ENCODE results near the gene ANKS1A.
A peak's percentile ranks its signal among the peaks of the same experiment; 100 is the strongest.

The ANKS1A gene

GRCh38 chr6:34877869-34878485 lies 11.1 kb upstream of the ANKS1A start:
- no peak for TF ChIP-seq EP300 (IDR thresholded peaks at IDR 0.05; ENCODE audit: borderline replicate concordance)
- TF ChIP-seq YY1 (IDR thresholded peaks at IDR 0.05; ENCODE audit: low read depth), result no peak
- TF ChIP-seq, protein P1, sequence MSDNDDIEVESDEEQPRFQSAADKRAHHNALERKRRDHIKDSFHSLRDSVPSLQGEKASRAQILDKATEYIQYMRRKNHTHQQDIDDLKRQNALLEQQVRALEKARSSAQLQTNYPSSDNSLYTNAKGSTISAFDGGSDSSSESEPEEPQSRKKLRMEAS (IDR thresholded peaks at IDR 0.05), result no peak
- TF ChIP-seq EGR1 (IDR thresholded peaks at IDR 0.05), result no peak
- TF ChIP-seq CEBPB (IDR thresholded peaks at IDR 0.05), result no peak
- no peak for TF ChIP-seq RAD21 (IDR thresholded peaks at IDR 0.05; ENCODE audit: low read depth)
- TF ChIP-seq, protein P2, sequence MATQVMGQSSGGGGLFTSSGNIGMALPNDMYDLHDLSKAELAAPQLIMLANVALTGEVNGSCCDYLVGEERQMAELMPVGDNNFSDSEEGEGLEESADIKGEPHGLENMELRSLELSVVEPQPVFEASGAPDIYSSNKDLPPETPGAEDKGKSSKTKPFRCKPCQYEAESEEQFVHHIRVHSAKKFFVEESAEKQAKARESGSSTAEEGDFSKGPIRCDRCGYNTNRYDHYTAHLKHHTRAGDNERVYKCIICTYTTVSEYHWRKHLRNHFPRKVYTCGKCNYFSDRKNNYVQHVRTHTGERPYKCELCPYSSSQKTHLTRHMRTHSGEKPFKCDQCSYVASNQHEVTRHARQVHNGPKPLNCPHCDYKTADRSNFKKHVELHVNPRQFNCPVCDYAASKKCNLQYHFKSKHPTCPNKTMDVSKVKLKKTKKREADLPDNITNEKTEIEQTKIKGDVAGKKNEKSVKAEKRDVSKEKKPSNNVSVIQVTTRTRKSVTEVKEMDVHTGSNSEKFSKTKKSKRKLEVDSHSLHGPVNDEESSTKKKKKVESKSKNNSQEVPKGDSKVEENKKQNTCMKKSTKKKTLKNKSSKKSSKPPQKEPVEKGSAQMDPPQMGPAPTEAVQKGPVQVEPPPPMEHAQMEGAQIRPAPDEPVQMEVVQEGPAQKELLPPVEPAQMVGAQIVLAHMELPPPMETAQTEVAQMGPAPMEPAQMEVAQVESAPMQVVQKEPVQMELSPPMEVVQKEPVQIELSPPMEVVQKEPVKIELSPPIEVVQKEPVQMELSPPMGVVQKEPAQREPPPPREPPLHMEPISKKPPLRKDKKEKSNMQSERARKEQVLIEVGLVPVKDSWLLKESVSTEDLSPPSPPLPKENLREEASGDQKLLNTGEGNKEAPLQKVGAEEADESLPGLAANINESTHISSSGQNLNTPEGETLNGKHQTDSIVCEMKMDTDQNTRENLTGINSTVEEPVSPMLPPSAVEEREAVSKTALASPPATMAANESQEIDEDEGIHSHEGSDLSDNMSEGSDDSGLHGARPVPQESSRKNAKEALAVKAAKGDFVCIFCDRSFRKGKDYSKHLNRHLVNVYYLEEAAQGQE (IDR thresholded peaks at IDR 0.05; ENCODE audit: low read depth), result no peak
- TF ChIP-seq TEAD4 (IDR thresholded peaks at IDR 0.05), result no peak
- no peak for TF ChIP-seq ZBTB7A (IDR thresholded peaks at IDR 0.05; ENCODE audit: low read depth)
- TF ChIP-seq TCF12 (IDR thresholded peaks at IDR 0.05; ENCODE audit: low read depth), result no peak
- TF ChIP-seq USF1 (IDR thresholded peaks at IDR 0.05), result no peak
- no peak for TF ChIP-seq NFIC (IDR thresholded peaks at IDR 0.05)

DNA sequence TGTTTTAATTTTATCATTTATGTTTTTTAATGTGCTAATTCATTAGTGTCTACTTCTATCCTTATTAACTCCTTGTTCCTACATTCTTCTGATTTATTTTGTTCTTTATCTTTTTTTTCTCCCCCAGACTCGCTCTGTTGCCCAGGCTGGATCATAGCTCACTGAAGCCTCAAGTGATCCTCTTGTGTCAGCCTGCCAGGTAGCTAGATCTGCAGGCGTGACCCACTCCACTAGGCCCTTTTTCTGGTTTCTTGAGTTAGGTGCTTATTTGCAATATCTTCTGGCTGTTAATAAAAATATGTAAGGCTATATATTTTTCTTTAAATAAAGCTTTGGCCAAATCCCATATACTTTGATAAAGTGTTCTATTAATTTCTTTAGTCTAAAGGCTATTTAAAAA lies 4.1 kb upstream of the ANKS1A start:
- TF ChIP-seq CEBPB (IDR thresholded peaks at IDR 0.05) (no peak), RAD21 (IDR thresholded peaks at IDR 0.05; ENCODE audit: low read depth) (no peak), EGR1 (IDR thresholded peaks at IDR 0.05) (no peak), FOXM1 (IDR thresholded peaks at IDR 0.05; ENCODE audit: borderline replicate concordance, low read depth) (no peak), TCF12 (IDR thresholded peaks at IDR 0.05; ENCODE audit: low read depth) (no peak), EP300 (IDR thresholded peaks at IDR 0.05; ENCODE audit: borderline replicate concordance) (no peak), TEAD4 (IDR thresholded peaks at IDR 0.05) (no peak), TAF1 (IDR thresholded peaks at IDR 0.05; ENCODE audit: low read depth) (no peak)
- TF ChIP-seq, protein P1 (IDR thresholded peaks at IDR 0.05), result no peak

DNA sequence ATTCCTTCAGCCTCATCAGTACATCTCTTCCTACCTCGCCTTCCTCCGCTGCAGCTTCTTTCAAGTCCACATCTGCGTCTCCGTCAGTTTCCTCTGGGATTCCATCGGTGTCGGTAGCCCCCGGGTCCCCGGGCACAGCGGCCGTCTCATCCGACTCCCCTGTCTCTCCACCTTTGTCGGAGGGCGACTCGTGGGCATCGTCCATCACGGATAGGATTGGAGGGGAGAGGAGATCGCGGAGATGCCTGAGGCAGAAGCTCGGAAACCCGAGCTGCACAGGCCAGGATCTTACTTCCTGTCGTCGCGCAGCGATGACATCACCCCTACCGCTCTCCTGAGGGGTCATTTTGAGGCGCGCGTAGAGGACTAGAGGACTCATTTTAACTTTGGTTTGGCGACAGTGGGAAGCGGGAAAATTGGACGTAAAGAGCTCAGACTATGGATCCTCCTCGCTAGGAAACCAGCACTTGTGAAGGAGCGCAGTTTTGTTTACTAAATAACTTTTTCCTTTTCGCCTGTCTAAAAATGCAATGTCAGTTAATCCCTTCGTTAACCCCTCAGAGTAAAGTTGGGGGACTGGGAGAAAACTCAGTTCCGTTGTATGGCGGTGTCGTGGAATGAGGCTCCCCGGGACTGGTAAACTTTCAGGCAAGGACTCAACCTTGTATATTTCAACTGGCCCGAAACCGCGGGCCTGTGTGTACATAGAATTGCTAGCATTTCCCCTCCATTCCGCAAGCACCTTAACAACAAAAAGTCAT lies 1.1 kb upstream of the ANKS1A start, which contains the start of gene TAF11:
TAF11 (minus strand) TSS at position 290 of the 761 bp plus-strand sequence; CDS start at position 205, 85 bp downstream.
- peak; percentile 76 for TF ChIP-seq YY1 (IDR thresholded peaks at IDR 0.05; ENCODE audit: low read depth)
- TF ChIP-seq, protein P2 (IDR thresholded peaks at IDR 0.05; ENCODE audit: low read depth), result no peak
- TF ChIP-seq, protein P1 (IDR thresholded peaks at IDR 0.05), result peak; percentile 74
- TF ChIP-seq TAF1 (IDR thresholded peaks at IDR 0.05; ENCODE audit: low read depth), result peak; percentile 77; the same call in 1 of the 2 replicates
- TF ChIP-seq RAD21 (IDR thresholded peaks at IDR 0.05; ENCODE audit: low read depth), result no peak
- no peak for TF ChIP-seq NFIC (IDR thresholded peaks at IDR 0.05)
- TF ChIP-seq CREB1 (IDR thresholded peaks at IDR 0.05; ENCODE audit: low read depth), result peak; percentile 97
- peak; percentile 70 for TF ChIP-seq TCF12 (IDR thresholded peaks at IDR 0.05; ENCODE audit: low read depth)

DNA sequence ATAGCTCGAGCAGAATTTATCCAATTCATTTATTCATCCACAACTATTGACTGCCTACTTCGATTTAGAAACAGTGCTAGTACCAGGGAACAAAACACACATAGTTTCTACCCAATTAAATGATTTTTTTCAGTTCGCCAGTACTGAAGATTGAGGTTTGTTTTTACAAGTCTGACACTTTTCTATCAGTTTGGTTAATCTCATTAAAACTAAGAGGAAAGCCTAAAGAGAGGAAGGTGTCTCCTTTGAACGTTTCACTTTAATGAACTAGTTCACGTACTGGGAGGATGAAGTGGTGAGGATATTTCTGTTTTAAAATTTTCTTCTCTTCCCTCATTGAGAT lies 570 bp upstream of the ANKS1A start:
- TF ChIP-seq CREB1 (IDR thresholded peaks at IDR 0.05; ENCODE audit: low read depth) (no peak), FOXM1 (IDR thresholded peaks at IDR 0.05; ENCODE audit: borderline replicate concordance, low read depth) (no peak), TAF1 (IDR thresholded peaks at IDR 0.05; ENCODE audit: low read depth) (no peak), EP300 (IDR thresholded peaks at IDR 0.05; ENCODE audit: borderline replicate concordance) (no peak), CEBPB (IDR thresholded peaks at IDR 0.05) (no peak), RAD21 (IDR thresholded peaks at IDR 0.05; ENCODE audit: low read depth) (no peak), NFIC (IDR thresholded peaks at IDR 0.05) (no peak), YY1 (IDR thresholded peaks at IDR 0.05; ENCODE audit: low read depth) (no peak)
- TF ChIP-seq, protein P2 (IDR thresholded peaks at IDR 0.05; ENCODE audit: low read depth), result no peak
